PFSK-1 (cell line): ENCODE data around the gene ZNF420.

ENCODE experiments used
- FOXP2 ChIP-seq: optimal IDR thresholded peaks from 2 replicates; pipeline ENCODE3; 2011; ENCODE audit warnings: borderline replicate concordance, control low read depth, inconsistent platforms; ENCODE audit not compliant: insufficient read depth; ENCODE audit errors: extremely low read length, extremely low read depth
- POLR2AphosphoS5 ChIP-seq: IDR thresholded peaks from 2 replicates; pipeline ENCODE4 v1.6.1; 2012; ENCODE audit warnings: low read depth, mild to moderate bottlenecking, control low read depth, low read length, moderate library complexity
- SIN3A ChIP-seq: IDR thresholded peaks from 2 replicates; pipeline ENCODE4 v1.6.1; 2012; ENCODE audit warnings: mild to moderate bottlenecking, low read length, moderate library complexity, borderline replicate concordance; ENCODE audit not compliant: insufficient read depth
- TAF1 ChIP-seq: IDR thresholded peaks from 2 replicates; pipeline ENCODE4 v1.6.1; 2012; ENCODE audit warnings: low read length, control low read depth, borderline replicate concordance; ENCODE audit not compliant: insufficient read depth
- TF ChIP-seq, protein P1 (sequence below), 2 experiments: IDR thresholded peaks; 2 replicates each; pipeline versions ENCODE4 v1.6.1 to v1.8.0; 2011 to 2012; ENCODE audit warnings: low read depth in 2 of 2, low read length in 2 of 2, control low read depth in 1 of 2, inconsistent platforms in 1 of 2, mild to moderate bottlenecking in 1 of 2, moderate library complexity in 1 of 2; ENCODE audit not compliant: insufficient read depth in 1 of 2

The ZNF420 gene

DNA sequence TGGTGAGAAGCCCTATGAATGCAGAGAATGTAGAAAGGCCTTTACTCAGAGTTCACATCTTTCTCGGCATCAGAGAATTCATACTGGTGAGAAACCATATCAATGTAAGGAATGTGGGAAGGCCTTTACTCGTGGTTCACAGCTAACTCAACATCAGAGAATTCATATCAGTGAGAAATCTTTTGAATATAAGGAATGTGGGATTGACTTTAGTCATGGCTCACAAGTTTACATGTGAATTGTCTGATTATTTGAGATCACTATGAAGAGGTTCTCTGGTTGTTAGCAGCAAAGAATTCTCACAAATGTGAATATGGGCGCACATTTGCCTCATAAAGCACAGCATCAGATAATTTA, 50.6 kb downstream of the ZNF420 start:
- TF ChIP-seq, protein P1, sequence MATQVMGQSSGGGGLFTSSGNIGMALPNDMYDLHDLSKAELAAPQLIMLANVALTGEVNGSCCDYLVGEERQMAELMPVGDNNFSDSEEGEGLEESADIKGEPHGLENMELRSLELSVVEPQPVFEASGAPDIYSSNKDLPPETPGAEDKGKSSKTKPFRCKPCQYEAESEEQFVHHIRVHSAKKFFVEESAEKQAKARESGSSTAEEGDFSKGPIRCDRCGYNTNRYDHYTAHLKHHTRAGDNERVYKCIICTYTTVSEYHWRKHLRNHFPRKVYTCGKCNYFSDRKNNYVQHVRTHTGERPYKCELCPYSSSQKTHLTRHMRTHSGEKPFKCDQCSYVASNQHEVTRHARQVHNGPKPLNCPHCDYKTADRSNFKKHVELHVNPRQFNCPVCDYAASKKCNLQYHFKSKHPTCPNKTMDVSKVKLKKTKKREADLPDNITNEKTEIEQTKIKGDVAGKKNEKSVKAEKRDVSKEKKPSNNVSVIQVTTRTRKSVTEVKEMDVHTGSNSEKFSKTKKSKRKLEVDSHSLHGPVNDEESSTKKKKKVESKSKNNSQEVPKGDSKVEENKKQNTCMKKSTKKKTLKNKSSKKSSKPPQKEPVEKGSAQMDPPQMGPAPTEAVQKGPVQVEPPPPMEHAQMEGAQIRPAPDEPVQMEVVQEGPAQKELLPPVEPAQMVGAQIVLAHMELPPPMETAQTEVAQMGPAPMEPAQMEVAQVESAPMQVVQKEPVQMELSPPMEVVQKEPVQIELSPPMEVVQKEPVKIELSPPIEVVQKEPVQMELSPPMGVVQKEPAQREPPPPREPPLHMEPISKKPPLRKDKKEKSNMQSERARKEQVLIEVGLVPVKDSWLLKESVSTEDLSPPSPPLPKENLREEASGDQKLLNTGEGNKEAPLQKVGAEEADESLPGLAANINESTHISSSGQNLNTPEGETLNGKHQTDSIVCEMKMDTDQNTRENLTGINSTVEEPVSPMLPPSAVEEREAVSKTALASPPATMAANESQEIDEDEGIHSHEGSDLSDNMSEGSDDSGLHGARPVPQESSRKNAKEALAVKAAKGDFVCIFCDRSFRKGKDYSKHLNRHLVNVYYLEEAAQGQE (IDR thresholded peaks at IDR 0.05; ENCODE audit: insufficient read depth in 1 of 2, low read depth in 2 of 2, low read length in 2 of 2), result no peak
- TF ChIP-seq SIN3A, result no peak
- TF ChIP-seq TAF1, result no peak
- no peak for TF ChIP-seq FOXP2
- no peak for TF ChIP-seq POLR2AphosphoS5

DNA sequence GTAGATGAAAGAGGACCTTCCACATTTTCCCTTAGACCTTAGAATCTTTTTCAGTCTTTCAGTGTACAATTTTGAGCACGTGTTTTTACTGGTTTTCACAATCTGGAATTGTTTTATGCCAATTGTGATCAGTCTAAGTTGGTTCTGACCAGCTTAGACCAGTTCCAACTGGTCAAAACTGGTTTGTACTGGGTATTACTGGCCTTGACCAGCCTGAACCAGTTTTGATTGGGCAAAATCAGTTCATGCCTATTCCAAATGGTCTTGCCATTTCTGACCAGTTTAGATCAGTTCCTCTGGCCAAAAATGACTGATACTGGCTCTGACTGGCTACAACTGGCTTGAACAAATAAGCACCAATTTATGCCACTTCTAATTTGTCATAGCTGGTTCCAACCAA, 57.9 kb downstream of the ZNF420 start:
- TF ChIP-seq SIN3A, result no peak
- TF ChIP-seq FOXP2, result no peak
- TF ChIP-seq, protein P1 (IDR thresholded peaks at IDR 0.05; ENCODE audit: insufficient read depth in 1 of 2, low read depth in 2 of 2, low read length in 2 of 2), result no peak
- no peak for TF ChIP-seq POLR2AphosphoS5
- no peak for TF ChIP-seq TAF1

DNA sequence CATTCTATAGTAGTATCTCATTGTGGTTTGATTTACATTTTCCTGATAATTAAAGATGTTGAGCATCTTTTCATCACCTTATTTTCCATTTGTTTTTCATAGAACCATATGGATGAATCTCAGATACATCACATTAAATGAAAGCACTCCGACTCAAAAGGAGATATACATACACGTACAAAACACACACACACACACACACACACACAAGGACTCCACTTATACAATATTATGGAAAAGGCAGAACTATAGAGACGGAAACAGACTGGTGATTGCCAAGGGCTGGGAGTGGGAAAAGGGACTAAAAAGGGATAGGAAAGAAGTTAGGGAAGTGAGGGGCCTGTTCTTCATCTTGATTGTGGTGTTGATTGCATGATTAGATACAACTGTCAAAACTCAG, 70.0 kb downstream of the ZNF420 start:
- TF ChIP-seq TAF1 (no peak), FOXP2 (no peak), SIN3A (no peak), POLR2AphosphoS5 (no peak)
- TF ChIP-seq, protein P1 (IDR thresholded peaks at IDR 0.05; ENCODE audit: insufficient read depth in 1 of 2, low read depth in 2 of 2, low read length in 2 of 2), result no peak

DNA sequence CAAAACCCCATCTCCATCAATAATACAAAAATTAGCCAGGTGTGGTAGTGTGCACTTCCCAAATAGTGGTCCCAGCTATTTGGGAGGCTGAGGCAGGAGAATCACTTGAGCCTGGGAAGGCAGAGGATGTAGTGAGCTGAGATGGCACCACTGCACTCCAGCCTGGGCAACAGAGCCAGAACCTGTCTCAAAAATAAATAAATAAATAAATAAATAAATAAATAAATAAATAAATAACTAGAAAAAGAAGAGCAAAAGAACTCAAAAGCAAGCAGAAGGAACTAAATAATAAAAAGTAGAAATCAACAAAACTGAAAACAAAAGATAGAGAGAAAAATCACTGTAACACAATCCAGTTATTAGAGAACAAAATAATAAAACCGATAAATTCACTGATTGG, 81.9 kb downstream of the ZNF420 start:
- TF ChIP-seq SIN3A (no peak), POLR2AphosphoS5 (no peak), TAF1 (no peak)

DNA sequence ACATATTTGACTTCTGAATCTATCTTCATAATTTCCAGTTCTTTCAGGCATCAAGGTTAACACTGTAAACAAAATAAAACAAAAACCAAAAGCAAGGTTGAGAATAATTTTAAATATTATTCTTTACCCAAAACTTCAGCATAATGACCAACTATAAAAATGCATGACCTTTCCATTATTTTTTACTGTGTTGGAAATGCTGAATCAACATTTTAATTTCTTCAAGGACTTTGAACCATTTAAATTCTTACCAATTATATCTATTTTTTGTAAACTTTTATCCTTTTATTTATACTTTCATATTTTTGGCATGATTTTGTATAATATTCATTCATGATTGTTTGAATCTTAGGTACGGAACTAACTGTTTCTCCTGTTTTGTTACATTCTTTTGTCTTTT, 87.4 kb downstream of the ZNF420 start:
- no peak for TF ChIP-seq POLR2AphosphoS5

DNA sequence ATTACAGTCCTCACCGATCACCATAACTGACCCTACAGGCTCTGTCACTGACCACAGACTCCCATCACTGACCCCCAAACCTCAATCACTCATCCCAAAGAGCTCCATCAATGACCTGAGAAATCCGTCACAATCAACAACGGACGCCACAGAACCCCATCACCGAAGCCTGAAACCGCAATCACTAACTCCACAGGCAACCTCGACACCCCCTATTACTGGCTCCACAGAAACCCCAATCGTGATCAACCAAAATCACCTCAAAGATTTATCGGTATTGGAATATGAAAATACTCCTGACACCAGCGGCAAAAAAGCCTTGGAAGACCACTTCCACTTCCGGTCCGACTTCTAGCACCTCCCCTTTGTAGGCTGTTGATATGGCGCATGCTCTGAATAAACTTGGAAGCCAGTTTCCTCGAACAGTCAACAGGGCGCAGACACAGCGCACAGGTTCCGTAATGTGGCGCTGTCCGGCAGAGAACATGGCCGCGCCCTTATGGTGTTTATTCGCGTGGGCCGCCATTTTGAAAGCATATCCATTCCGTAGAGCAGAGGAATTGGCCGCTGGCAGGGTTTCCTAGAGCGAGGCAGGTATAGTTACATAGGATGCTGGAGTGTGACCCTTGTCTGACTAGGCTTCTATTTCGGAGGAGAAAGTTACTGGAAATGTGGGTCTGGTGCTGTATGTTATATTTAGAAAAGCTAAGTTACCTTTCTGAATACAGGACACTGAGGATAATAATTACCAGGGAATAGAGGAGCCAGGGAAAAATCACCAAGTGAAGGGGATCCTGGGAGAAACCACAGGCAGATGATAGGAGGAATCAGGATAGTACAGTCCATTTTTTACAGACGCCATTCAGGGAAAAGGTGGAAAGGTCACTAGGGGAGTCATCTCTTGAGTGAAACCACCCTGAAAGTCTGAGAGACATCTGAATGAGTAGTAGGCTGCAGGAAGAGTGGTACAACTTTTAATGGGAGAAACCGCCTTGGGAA, 94.4 kb downstream of the ZNF420 start, which contains the start of gene ZNF585A:
ZNF585A (minus strand) TSS at position 328 of the 999 bp plus-strand sequence. CDS start 2,785 bp downstream, outside the sequence.
- TF ChIP-seq TAF1 (no peak), POLR2AphosphoS5 (peak; percentile 71; the same call in 1 of the 2 replicates), SIN3A (no peak), FOXP2 (peak; percentile 73)
- TF ChIP-seq, protein P1 (IDR thresholded peaks at IDR 0.05; ENCODE audit: insufficient read depth in 1 of 2, low read depth in 2 of 2, low read length in 2 of 2), result 0 out of 4 replicates have a peak, but pooled peaks of 1 of the 2 experiments have one; percentile 10
